GM04503 (cell line): ENCODE data around the gene KMT2D.
"Not testable (repeated sequence)": the region's sequence is repeated elsewhere in the genome, so short reads cannot be mapped to it uniquely, and the experiment has no call there.

Experiments
- DNase-seq: peaks from one replicate; pipeline ENCODE4 v3.0.0-alpha.2; 2012; ENCODE audit warnings: low read depth

KMT2D gene

DNA sequence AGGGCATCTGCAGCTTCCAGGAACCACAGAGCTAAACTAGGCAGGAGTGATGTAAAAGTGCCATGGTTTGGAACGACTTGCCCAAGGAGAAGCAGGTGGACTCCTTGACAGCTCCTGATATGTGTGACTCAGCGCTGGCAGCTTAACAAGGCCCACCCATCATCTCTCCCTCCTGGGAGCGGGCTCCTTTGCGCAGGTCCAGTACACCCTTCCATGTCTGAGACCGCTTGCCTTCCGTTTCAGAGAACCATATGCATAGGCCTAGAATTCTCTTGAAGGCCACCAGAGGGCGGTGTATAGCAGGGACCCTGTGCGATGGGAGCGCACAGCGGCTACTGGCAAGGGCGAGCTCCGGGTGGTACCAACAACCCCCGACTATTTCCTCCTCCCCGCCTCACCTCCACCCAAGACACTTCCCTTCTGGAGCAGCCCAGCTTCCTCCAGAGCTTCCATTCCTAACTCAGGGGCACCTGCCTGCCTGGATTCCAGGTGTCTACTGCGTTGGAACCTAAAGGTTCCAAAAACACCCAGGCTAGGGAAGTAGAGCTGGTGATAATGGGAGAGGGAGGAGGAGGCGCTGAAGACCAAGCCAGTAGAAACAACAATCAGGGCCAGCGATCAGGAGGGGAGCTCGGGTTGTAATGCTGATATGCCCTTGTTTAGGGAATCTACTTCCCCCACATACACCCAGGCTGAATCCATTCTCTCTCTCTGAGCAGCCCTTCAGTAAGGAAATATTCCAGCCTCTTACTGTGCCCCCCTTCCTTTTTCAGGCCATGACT is 27.7 kb upstream of the KMT2D start:
- no peak for DNase-seq

DNA sequence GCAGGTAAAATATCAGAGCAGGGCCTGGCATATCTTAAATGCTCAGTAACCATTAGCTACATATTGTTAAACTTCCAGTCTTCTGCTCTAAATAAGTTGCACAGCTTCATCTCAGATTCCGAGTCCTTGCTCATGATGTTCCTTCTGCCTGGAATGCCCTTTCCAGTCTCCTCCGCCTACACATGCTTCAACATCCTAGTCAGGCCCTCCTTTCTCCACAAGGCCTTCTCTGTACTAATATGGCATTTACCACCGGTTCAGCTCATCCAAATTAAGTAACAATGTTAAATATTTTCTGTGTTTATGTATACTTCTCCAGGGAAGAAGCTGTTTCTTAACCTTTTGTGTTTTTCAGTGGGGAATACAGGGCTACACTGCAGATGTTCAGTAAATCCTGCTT is 25.5 kb upstream of the KMT2D start:
- DNase-seq: no peak

DNA sequence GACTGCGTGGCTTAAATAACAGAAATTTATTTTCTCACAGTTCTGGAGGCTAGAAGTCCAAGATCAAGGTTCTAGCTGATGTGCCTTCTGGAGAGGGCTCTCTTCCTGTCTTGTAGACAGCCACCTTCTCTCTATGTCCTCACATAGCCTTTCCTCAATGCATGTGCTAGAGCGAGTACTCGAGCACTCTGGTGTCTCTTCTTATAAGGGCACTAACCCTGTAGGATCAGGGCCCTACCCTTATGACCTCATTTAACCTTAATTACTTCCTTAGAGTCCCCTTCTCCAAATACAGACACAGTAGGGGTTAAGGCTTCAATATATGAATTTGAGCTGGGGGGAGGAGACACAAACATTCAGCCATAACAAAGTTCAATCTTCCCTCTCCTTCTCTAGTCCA is 23.8 kb upstream of the KMT2D start:
- DNase-seq: no peak

DNA sequence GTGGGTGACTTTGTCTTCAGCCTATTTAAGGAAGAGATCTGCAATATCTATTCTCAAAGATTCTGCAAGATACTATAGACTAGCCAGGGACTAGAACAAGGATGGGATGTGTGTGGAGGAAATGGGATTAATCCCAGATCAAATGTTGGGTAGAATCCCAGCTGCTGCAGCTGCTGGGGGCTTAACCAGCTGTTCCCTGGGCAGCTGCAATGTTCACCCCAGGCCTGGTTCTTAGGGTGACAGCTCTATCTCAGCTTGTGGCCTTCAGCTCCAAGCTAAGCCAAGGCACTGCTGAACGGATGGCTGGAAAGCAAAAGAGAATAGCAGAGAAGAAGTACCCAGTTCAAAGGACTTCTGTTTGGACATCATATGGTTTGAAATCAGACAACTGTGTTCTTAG is 19.2 kb upstream of the KMT2D start:
- DNase-seq: no peak

DNA sequence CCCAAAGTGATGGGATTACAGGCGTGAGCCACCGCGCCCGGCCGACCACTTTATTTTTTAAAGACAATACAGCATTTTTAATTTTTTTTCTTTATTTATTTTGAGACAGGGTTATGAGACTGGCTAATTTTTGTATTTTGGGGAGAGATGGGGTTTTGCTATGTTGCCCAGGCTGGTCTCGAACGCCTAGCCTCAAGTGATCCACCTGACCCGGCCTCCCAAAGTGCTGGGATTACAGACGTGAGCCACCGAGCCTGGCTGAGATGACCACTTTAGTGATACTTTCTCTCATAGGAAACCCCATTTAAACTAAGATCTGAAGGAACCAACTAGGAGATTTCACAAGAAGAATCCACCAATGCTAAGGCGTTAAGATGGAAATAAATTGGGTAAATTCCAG is 10.4 kb upstream of the KMT2D start:
- DNase-seq: no peak

DNA sequence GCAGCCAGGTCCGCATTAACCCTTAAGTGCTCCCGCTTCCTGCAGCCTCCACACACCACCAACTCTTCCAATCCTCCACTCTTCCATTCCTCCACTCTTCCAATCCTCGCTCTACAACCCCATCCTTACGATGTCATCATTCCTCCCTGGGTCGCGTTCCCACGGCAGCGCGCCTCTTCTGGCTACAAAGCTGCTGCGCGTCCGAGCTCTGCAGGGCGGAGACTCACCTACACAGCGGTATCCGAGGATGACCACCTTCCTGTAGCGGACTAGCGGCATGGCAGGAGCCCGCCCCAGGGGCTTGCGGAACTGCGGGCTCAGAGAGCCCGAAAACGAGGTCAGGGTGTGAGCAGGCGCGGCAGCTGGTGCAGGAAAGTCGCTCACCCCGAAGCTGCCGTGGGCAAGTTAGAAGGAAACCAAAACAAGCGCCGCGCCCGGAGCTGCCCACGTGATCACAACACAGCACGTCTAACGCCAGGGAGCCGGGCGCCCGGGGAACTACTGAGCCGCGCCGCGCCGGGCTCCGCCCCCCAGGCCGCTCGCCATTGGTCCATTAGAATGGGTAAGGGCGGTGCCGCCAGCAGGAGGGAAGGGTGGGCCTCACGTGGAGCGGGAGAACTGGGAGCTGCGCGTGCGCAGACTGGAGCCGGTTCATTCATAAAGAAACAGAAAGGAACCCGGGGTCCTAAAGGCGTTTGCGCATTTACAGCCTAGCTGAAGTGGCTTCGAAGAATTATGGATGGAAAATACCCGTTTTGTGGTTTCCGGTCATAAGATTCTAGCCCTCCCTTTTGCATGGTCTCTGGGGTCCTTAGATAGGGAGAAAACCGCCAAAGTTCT is 9.1 kb upstream of the KMT2D start, which contains the start of gene RHEBL1:
Gene RHEBL1 (minus strand): TSS at position 473 of the 840 bp plus-strand sequence. CDS start 194 bp downstream, at position 279.
- DNase-seq: peak; percentile 73

DNA sequence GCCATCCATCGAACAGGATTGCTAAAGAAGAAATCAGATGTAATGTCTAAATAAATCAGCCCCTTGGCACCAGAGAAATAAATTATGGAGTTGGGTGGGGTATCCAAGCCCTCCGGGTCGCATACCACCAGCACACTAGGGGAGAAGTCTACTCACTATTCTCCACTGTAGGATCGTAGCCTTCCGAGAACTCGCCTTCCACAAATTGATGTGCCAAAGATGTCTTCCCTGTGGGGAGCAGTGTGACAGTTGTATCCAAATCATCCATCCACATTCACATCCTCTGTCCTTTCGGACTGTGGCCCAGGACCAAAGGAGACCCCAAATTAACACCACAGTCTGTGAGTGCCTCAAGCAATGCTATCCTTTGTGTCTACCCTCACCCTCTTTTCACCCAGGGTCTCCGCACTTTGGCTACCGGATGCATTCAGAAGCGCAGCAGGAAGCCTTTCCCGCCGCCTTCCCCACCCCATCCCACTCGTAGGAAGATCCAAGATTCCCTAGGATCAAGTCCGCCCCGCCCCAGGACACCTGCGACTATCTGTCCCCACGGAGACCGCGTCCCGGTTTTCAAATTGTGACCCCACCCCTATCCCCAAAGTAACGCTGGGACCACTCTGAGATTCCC is 8.4 kb upstream of the KMT2D start:
- DNase-seq: no peak

DNA sequence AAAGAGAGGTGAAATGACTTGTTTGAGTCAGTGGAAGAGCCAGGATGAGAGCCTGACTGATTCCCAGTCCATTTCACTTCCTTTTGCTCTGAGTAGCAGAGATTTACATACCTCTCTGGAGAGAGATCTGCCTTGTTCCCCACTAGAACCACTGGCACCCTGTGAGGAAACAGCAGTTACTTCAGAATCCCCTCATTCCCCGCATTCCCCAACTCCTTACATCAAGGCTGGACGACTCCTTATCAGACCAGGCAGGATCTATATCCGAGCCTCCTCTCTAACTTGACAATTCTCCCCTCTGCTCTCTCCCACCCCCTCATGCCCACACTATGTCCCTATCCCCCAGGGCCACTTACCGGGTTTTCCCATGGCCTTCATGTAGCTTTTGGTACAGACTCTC is 5.5 kb upstream of the KMT2D start:
- DNase-seq: no peak

DNA sequence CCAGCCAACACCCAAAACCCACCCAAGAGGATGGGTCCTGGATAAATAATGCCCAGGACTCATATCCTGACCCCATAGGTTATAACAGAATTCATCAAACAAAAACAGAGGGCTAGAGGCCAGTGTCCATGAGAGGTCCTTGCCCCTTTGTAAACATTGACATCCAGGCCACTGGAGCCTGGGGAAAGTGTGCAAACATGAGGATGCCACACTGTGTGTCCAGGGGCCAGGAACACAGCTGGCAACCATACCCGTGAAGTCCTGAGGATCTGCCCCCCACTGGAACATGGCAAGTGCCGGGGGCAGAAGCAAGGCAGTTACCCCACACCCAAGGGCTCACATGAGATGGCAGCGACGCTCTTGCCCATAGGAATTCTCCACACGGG is 4.2 kb upstream of the KMT2D start:
- no peak for DNase-seq

DNA sequence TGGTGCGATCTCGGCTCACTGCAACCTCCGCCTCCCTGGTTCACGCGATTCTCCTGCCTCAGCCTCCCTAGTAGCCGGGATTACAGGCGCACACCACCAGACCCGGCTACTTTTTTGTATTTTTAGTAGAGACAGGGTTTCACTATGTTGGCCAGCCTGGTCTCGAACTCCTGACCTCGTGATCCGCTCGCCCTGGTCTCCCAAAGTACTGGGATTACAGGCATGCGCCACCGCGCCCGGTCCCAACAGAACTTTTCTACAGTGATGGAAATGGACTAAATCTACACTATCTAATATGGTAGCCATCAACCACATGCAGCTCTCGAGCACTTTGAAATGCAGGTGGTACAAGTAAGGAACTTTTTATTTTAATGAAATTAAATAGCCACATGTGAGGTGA is 1.3 kb upstream of the KMT2D start:
- not testable (repeated sequence) for DNase-seq

DNA sequence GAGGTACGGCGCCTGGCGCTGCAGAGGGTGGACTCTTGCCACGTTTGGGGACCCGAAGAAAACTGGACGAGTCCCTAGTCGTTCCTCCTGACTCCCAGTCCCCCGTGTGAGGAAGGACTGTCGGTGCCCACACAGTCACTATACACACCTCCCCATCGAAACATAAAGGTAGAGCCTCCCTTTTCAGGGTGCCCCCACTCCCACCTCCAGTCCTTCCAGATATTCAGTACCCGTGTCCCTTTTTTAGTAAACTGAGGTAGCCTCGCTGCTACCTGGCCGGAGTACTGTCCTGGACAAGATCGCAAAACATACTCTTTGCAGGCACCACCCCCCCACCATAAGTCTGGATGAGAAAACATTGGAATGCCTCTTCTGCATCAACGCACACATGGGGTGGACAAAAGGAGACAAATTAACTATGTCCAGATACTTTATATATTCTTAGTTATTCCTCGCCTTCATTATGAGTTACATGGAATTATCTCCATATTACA is 610 bp upstream of the KMT2D start:
- DNase-seq: no peak

DNA sequence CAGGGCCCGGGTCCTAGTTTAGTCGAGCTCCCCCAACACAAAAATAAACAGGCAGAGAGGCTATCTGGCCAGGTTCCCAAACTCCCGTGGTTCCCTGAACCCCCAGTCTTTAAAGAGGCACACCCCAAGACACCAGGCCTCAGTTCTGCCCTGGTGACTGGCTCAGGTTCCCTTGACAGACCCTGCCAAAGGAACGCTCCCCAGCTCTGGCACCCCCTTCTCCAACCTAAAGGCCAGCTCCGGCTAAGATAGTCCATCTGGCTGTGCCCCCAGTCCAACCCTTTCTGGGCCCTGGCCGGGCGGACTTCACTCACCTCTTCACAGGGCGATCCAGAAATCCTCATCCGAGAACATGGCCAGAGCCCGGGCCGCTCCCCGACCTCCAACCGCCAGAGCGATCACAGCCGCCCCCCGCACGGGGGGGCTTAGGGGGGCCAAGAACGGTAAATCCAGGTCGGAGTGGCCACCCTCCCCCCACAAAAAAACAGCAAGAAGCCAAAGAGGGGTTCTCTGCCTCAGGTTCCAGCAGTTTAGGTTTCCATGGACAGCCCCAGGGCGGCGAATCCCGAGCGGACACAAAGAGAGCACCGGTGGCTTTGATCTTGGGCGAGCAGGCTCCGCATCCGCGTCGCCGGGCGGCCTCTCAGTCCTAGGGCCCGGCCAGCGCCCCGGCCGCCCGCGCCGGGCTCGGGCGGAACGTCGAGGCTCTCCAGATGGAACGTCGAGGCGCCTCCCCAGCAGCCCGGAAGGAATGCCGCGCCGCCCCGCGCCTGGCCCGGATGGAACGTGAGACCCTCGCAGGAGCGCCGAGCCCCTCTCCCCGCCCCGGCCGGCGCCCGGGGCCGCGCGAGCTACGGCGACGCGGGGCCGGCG is 1.1 kb downstream of the KMT2D start:
- no peak for DNase-seq

DNA sequence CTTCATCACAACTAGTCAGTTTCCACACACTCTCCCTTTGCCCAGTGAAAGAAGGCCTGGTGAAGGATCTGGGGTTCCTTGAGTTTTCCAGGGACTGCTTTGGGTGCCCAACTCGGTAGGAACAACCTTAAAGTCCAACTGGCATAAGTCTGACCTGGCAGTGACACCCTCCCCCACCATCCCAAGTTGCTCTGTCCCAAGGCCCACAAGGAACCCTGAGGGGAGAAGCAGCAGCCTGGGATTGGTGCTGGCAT is 1.6 kb downstream of the KMT2D start:
- DNase-seq: no peak

DNA sequence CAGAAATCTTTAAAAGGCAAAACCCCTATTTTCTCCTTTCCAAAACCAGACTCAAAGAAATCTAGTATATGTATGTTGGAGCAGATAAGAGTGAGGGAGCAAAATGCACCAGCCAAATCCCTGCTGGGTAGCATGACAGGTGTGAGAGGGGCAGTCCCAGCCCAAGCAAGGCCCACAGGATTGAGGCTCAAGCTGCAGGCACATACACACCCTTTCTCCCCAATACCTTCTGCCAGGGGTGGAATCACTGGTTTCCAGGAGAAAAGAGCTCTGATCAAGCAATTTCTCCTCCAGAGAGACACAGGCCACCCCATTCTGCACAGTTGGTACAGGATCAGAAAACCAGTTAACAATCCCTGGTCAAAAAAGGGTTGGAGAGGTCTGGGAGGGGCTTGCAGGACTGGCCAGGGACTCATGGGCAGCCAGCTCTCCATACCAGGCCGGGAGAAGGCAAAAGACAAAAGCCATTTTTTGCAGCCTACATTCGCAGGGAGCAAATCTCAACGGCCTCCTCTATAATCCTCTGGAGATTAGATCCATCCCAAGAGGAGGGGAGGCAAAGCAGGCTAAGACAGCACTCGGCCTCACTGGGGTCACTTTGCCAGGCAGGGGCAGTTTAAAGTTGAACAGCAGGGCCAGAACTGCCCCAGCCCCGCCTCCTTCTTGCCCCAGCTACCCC is 2.1 kb downstream of the KMT2D start:
- no peak for DNase-seq

DNA sequence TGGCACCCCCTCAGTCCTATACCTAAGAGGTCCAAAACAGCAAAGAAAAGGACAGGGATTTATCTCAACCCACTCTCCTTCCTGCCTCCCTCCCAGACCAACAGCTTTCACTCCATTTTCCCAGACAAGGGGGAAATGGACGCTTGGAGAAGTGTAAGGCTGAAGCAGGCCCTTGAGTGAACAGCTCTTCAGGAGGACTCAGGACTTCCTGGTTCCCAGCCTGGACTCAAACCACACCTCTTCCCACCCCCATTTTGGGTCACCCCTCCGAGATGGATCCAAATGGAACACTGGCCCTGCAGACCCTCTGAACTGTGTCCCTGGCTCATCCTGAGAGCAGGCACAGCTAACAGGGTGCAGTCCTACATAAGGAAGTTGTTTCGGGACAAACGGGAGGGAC is 2.7 kb downstream of the KMT2D start:
- no peak for DNase-seq

DNA sequence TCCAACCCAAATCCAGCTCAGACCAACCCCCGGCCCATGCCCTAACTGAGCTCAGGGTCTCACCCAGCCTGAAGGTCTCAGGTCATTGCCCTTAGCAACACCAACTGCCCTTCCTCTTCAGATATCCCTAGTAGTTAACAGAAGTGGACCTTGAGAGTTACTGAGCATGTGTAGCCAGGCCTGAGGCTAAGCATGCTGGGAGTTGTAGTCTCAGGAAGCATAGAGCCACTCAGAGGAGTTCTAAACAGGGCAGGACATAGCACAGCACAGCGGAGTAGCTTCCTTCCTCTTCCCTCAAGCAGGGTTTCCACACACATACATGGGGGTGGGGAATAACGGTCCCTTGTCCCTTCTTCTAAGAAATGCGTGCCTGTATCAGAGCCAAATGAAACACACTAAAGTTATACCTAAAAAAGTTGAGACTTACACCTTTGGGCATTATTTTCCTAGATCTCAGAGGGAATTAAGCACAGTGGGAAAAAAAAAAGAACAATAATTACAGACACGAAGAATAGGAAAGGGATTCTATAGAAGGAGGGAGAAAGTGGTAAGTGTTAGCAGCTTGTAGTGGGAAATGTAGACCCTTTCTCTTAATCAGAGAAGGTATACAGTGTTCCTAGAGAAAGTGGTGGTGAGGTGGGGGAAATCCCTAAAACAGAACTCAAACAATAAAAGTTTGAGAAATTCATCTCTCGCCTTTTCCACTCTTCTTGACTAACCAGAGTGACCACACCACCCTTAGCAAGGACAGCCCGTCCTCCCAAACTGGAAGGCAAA is 4.4 kb downstream of the KMT2D start:
- peak; percentile 51 for DNase-seq

DNA sequence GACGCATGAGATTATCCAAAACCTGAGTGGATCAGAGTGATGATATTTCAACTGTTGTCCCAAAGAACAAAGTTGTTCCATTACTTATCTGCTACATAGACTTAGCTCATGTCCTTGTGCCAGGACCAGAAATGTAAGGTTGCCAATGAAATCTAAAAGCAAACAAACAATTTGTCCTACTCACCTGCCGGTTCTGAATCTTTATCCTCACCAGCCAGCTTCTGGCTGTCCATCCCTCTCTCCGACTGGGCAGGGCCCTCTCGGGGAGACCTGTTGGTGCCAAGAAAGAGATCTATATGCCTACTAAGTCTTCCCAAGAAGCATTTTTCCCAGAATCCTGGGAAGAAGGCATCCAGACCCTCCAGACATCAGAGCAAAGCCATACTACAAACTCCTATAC is 5.5 kb downstream of the KMT2D start:
- DNase-seq: no peak

DNA sequence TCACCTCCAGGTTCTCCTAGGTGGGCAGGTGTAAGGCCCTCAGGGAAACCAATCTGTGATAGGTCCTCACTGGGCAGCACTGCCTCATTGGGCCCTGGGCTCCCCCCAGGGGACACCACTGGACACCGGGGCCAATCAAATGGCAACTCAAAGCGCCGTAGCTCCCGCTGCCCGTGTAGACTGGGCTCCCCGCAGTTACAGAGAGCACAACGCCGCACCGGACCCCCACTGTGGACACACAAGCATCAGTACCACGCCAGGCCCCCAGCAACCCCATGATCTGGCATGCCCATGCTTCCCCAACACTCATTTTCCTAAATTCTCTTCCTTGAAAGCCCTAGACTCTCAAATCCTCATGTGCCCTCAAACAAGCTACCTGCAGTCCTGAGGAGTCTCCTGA is 6.1 kb downstream of the KMT2D start:
- no peak for DNase-seq

DNA sequence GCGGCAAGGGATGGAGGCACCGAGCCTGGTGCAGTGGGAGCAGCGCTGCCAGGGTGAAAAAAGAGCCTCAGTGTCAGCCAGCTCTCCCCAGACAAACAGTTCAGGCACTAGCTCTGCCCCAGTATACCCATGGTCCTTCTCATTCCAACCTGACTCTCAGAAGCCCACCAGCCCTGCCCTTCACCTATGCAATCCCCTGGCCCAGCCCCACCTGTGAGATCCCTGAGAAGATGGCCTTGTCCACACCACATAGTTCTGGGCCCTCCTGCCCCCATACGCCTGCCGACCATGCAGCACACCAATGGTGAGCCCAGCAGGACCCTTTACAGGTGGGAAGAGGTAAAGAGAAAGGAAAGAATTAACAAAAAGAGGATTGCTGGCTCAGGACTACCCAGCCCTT is 6.5 kb downstream of the KMT2D start:
- no peak for DNase-seq

DNA sequence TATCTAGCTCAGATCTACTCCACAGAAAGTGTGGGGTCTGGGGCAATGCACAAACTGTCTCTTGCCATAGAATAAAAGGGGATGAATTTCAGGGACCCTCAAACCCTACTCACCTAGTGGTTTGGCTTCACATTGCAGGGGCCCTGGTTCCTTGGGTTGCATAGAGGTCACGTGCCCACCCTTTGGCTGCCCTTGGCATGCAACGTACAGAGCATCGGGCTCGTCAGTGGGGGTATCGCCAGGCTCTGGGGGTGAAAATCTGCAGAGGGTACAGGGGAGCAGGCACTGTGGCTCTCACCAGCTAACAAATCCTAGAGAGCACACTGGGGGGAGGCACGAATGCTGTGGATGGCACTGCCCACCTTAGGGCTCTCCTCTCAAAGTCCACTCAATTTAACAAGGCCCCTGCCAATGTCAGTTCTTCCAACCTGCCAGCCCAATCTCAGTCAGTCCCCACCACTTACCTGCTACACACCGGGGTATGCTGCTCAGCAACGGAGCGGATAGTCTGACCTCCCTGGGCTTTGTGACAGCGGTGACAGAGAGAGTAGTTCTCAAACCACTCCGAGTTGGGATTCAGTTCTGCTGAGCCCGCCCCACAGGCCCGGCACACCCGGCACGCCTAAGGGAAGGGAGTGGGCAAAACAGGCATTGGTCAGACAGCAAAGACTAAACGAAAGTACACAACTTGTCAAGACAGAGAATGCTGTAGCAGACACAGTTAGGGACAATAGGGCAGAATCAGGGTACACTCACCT is 8.0 kb downstream of the KMT2D start:
- DNase-seq: no peak
